HG02588 (cell line): ENCODE data around the gene LRRC45.
A peak's percentile ranks its signal among the peaks of the same experiment; 100 is the strongest.

ENCODE experiments used
- ATAC-seq: cut with Tn5 transposase; IDR thresholded peaks from one replicate; pipeline ENCODE4 v1.9.1; 2021; ENCODE audit warnings: mild to moderate bottlenecking, moderate library complexity; ENCODE audit not compliant: unreplicated experiment

LRRC45 gene

DNA sequence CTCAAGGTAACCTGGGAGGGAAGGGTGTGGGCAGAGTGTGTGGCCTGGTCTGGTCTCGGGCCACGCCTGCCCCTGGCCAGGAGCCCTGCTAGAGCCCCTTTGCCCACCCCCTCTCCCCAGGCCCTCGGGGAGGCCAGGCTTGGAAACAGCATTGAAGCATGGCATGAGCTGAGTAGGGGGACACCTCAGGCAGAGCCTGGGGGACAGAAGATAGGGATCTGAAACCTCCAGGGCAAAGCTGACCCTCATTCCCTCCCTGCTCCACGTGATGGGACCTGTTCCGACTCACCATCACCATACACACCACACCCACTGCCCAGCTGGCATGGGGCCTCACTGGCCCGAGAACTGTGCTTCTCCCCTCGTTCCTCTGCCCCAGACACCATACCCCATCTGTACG, 26.0 kb downstream of the LRRC45 start:
- no peak for ATAC-seq

DNA sequence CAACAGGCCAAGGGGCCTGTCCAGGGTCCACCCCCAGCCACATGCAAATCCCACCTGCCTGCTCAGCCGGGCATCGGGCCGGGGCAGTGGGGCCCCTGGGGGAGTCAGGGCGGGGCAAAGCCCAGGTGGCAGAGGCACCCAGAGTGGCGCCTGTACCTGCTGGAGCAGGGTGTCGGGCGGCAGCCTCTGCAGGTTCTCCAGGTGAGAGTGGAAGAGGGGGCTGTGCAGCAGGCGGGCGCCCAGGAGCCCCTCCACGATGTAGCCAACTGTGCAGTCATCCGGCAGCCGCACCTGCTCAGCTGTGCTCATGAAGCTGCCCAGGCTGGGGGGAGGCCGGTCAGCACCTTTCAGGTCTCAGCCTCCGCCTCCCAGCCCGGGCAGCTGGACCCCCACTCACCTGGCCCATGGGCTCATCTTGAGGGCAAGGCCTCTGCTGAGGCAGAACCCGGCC, 26.4 kb downstream of the LRRC45 start:
- no peak for ATAC-seq

GRCh38 chr17:82050152-82050760, 27.2 kb downstream of the LRRC45 start:
- no peak for ATAC-seq

DNA sequence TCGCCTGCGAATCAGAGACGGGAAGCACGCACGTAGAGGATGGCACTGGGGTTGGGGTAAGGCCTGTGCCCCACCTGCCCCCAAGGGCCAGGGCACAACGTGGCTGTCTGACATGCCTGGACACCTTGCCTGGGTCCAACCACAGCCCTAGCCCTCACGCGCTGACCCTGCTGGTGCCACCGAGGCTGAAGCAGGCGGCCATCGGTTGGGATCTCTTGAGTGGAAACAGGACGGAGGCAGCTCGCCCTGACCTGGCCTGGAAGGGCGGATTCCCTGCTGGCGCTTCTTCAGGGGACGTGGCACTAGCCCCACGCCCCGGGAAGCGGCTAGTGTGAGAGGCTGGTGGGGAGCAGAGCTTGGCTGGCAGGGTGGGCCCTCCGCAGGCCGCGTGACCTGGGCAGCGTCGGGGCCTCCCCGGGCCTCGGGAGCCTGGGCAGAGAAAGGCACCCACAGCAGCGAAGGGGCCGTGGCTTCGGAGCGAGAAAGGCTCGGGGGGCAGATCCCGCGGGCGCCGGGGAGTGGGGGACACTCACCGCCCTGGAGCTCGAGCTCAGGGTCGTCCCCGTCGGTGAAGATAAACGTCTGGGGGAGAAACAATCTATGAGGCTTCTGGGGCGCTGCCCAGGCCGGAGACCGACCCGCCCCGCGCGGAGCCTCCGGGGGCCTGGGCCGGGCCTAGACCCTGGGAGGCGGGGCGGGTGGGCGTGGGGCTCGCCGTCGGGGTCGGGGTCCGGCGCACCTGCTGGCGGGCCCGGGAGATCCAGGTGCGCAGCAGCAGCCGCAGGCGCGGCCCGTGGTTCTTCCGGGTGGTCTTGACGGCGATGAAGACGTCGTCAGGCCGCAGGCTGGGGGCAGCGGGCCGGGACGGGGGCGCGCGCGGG, 27.9 kb downstream of the LRRC45 start:
- ATAC-seq, result no peak

DNA sequence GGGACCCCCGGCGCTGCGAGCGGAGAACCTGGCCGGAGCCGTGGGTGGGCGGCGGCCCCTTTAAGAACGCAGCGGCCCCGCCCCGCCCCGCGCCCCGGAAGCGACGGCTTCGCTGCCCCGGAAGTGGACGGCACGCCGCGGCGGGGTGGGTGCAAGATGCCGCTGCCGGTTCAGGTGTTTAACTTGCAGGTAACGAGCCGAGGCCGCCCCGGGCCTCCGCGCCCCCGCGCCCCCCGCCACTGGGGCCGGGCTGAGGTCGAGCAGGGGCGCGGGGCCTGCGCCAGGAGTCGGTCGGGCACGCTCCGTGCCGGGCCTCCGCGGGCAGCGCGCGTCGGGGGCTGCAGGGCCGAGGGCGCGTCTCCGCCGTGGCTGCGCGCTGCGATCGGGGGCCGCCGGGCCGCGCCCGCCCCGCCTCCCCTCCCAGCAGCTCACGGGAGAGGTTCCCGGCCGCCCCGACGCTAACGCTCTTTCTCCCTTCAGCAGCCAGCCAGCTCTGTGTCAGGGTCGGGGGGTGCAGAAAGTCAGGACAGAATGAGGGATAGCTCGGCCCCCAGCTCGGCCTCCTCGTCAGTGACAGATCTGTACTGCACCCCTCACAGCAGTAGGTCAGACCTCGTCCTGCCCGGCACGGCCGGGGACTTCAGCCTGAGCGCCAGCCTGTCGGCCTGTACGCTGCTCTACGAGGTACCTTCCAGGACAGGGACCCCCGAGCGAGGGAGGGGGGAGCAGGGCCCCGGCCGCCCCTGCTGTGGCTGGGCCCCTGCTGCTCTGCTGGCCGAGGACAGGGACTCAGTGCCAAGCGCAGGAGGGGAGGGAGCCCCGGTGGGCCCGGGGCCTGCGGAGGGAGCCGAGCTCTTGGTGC, 28.9 kb downstream of the LRRC45 start, which contains the start of the genes GPS1 and RFNG:
GPS1 (plus strand) TSS at position 123 of the 862 bp plus-strand sequence; CDS start at position 157, 34 bp downstream.
RFNG (minus strand) TSS at position 36 of the 862 bp plus-strand sequence. CDS start 45 bp downstream, outside the sequence.
- peak; percentile 40 for ATAC-seq

DNA sequence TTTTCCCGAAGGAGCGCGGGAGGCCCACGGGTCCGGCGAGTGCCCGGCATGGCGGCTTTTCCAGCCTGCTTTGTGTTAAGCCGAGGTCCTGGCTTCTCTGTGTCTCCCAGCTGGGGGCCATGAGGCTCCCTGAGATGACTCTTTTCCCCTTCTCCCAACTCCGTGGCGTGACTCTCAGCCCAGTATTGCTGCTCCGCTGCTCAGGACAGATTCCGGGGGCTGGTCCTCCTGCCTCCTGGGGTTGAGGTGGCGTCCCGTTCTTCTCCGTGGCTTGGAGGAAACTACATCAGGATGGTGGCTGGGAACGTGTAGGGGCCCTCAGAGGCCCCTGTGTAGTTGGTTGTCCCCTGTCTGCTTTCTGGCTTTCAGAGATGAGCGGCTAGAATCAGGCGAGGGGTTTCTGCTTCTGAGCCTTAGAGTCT, 29.5 kb downstream of the LRRC45 start:
- no peak for ATAC-seq

- ATAC-seq, result no peak
Measured at GRCh38 chr17:82053130-82053529, 30.0 kb downstream of the LRRC45 start.

DNA sequence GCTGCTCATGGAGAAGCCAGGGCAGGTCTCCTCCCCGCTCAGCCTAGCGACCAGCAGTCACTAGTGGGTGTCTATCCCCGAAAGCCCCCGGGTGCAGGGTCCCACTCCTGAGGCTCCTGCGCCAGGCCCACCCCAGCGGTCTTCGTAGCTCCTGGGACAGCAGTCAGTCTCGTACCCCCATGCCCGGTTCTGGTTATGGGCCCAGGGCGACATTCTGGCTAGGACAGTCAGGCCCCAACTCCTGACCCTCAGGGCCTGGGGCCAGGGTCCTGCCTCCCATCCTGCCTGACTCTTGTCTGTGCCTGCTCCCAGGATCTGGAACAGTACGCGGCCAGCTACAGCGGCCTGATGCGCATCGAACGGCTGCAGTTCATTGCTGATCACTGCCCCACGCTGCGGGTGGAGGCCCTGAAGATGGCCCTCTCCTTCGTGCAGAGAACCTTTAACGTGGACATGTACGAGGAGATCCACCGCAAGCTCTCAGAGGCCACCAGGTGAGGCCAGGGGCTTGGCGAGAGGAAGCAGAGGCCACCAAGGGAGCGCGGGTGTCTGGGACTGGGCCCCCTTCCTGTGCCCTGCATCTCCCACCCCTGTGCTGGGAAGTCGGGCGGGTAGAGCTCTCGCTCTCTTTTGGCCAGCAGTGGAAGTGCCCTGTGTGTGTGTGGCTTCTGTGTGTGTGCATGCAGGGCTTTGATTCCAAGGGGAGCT, 30.6 kb downstream of the LRRC45 start:
- no peak for ATAC-seq

GRCh38 chr17:82054351-82055022, 31.4 kb downstream of the LRRC45 start:
- ATAC-seq, result no peak

DNA sequence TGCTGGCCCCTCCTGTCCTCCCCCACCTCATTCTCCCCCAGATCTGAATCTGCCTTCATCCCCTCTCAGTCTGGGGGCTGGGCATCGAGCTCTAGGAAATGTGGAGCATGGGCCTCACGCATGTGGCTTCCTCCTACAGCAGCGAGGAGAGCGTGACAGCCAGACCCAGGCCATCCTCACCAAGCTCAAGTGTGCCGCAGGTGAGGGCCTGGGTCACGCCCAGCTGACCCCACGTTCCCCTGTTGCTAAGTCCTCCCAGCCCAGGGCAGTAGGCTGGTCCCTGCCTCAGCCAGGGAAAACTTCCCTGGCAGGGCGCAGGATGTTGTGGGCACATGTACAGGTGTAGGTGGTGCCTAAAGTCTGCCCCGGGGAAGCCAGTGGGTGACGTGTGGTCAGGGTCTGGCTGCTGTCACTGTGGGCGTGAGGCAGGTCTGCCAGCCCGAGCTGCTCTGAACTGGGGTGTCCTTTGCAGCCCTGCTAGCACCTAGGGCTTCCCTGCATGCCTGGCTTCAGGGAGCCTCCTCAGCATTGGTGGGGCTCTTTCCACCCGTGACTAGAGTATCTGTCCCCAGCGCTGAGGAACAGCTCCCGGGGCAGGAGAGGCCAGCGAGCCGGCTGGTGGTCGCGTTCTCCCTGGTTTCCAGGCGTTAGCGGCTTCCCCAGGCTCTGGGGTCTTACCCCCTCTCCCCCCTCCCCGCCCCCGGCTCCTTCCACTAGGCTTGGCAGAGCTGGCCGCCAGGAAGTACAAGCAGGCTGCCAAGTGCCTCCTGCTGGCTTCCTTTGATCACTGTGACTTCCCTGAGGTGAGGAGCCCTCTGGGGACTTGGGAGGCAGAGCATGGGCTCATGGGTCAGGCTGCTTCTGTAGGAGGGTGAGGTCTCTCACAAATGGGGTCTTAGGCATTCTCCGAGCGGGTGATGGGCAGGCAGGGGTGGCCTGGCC, 32.2 kb downstream of the LRRC45 start:
- ATAC-seq, result no peak

DNA sequence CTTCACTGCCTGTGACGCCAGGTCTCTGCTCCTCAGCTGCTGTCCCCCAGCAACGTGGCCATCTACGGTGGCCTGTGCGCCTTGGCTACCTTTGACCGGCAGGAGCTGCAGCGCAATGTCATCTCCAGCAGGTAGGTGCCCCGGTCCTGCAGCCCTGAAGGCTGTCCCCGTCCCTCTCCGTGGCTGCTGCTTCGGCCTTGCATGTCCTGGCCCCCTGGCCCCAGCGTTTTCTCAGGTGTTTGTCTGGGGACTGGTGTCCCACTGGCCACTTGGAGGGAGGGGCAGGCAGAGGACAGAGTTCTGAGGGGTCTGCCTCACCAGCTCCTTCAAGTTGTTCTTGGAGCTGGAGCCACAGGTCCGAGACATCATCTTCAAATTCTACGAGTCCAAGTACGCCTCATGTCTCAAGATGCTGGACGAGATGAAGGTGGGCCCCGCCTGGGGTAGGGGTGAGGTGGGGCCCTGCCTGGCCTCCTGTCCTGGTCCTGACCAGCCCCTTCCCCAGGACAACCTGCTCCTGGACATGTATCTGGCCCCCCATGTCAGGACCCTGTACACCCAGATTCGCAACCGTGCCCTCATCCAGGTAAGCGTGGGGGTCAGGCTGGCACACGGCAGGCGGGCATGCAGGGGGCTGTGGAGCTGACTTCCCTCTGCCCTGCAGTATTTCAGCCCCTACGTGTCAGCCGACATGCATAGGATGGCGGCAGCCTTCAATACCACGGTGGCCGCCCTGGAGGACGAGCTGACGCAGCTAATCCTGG, 33.0 kb downstream of the LRRC45 start:
- ATAC-seq, result no peak

- no peak for ATAC-seq
Measured at GRCh38 chr17:82056729-82057621, 33.9 kb downstream of the LRRC45 start.

- no peak for ATAC-seq
Measured at GRCh38 chr17:82058230-82058854, 35.2 kb downstream of the LRRC45 start.

DNA sequence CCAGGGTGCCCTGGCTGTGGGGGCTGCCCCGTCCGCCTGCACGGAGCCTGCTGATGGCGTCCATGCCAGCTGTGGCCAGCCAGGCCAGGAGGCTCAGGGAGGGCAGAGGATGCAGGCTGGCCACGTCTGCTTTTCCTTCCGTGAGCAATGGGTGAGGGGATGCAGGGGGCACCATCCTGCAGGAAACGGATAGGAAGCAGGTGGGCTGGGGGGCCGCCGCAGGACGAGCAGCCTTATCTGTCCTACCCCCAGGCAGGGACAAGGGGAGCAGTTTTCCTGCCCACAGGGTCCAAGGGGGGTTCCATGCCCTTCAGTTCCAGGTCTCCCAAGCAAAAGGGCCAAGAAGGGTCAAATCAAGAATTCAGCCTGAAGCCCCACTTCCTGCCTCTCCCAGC, 35.7 kb downstream of the LRRC45 start:
- no peak for ATAC-seq

- ATAC-seq, result no peak
Measured at GRCh38 chr17:82059272-82060000, 36.3 kb downstream of the LRRC45 start.

- ATAC-seq, result no peak
Measured at GRCh38 chr17:82060001-82060380, 36.9 kb downstream of the LRRC45 start.
